ENCODE measurements around the gene DBNL.
"Not testable (repeated sequence)": the region's sequence is repeated elsewhere in the genome, so short reads cannot be mapped to it uniquely, and the experiment has no call there.

DNA sequence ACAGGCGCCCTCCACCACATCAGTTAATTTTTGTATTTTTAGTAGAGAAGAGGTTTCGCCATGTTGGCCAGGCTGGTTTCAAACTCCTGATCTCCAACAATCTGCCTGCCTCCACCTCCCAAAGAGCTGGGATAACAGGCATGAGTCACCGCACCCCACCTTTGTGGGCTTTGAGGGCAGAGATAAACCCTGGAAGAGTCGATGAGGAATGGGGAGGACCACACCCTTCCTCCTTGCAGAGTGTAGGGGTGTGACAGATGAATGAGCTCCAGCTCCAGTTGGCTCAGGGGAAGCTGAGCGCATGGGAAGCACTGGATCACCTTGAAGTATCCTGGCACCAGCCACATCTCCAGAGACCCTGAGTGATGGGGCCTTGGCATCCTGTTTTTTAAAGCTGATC is 14.5 kb upstream of the DBNL start:
- TF ChIP-seq MYC (IDR thresholded peaks at IDR 0.05; ENCODE audit: borderline replicate concordance, low read length); POLR2A (IDR thresholded peaks at IDR 0.05; ENCODE audit: low read length); ELK1 (IDR thresholded peaks at IDR 0.05; ENCODE audit: low read depth, low read length); CBX2 (IDR thresholded peaks at IDR 0.05; ENCODE audit: borderline replicate concordance, low read depth); SMC3 (IDR thresholded peaks at IDR 0.05); REST (IDR thresholded peaks at IDR 0.05); FOSL2 (IDR thresholded peaks at IDR 0.05); FOSL2 (CRISPR knock-in tag; IDR thresholded peaks at IDR 0.05); BCL3 (IDR thresholded peaks at IDR 0.05); MAZ (IDR thresholded peaks at IDR 0.05; ENCODE audit: borderline replicate concordance, low read depth, low read length); ZFP36 (IDR thresholded peaks at IDR 0.05; ENCODE audit: borderline replicate concordance, partially characterized antibody); KDM1A (IDR thresholded peaks at IDR 0.05; ENCODE audit: low read depth): not testable (repeated sequence)
- TF ChIP-seq, protein P1, sequence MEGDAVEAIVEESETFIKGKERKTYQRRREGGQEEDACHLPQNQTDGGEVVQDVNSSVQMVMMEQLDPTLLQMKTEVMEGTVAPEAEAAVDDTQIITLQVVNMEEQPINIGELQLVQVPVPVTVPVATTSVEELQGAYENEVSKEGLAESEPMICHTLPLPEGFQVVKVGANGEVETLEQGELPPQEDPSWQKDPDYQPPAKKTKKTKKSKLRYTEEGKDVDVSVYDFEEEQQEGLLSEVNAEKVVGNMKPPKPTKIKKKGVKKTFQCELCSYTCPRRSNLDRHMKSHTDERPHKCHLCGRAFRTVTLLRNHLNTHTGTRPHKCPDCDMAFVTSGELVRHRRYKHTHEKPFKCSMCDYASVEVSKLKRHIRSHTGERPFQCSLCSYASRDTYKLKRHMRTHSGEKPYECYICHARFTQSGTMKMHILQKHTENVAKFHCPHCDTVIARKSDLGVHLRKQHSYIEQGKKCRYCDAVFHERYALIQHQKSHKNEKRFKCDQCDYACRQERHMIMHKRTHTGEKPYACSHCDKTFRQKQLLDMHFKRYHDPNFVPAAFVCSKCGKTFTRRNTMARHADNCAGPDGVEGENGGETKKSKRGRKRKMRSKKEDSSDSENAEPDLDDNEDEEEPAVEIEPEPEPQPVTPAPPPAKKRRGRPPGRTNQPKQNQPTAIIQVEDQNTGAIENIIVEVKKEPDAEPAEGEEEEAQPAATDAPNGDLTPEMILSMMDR (IDR thresholded peaks at IDR 0.05) = not testable (repeated sequence)
- TF ChIP-seq, protein P2, sequence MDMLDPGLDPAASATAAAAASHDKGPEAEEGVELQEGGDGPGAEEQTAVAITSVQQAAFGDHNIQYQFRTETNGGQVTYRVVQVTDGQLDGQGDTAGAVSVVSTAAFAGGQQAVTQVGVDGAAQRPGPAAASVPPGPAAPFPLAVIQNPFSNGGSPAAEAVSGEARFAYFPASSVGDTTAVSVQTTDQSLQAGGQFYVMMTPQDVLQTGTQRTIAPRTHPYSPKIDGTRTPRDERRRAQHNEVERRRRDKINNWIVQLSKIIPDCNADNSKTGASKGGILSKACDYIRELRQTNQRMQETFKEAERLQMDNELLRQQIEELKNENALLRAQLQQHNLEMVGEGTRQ (IDR thresholded peaks at IDR 0.05) = not testable (repeated sequence)

Measured in A549 (cell line).